ENCODE results near the gene UST. TPM values are rescaled to one million over a fixed set of nuclear protein-coding genes. Genes with fewer than 3 reads are reported as not detected.
"Not testable (repeated sequence)": the region's sequence is repeated elsewhere in the genome, so short reads cannot be mapped to it uniquely, and the experiment has no call there.

Gene UST
- total RNA-seq, 1 donor = 36.1 TPM

DNA sequence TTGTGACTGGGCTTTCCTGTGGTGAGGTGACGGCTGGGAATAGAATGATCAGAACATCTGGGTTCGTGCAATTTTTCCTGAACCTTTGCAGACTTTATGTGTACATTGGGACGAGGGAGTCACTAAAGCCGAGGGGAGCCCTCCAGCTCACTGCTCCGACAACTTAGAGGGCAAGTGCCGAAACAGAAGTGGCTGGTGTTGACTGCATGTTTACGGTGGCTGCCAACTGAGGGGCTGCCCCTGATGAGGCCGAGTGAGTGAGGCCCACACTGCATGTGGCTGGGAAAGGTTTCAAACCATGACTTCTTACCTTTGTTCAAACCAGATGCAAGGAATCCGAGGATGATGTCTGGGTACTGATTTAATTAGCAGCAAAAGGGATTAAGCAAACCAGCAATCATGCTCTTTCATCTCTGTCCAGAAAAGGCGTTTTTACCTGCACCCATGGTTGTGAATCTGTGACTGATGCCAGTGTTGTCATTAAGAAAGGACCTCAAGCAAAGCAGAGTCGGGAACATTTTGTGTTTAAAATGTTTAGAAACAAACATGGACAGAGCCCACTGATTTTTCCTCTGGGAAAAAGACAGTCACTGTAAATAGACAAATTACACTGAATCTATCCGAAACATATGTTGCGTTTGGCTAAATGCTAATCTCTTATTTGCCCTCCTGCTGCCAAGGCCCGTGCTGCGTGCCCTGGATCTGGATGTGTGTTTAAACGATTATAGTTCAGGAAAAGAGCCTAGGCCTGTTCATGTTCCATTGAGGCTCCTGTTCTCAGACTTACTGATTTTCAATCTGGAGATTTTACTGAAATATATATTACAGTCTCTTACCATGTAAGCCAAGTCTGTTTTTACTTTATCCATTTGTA, 105.1 kb downstream of the UST start:
- DNase-seq (ENCODE audit: low read depth) = no peak
- no peak overlapping the region for H3K4me3 ChIP-seq (ENCODE audit: low read depth, low read length)
- TF ChIP-seq, protein P1, sequence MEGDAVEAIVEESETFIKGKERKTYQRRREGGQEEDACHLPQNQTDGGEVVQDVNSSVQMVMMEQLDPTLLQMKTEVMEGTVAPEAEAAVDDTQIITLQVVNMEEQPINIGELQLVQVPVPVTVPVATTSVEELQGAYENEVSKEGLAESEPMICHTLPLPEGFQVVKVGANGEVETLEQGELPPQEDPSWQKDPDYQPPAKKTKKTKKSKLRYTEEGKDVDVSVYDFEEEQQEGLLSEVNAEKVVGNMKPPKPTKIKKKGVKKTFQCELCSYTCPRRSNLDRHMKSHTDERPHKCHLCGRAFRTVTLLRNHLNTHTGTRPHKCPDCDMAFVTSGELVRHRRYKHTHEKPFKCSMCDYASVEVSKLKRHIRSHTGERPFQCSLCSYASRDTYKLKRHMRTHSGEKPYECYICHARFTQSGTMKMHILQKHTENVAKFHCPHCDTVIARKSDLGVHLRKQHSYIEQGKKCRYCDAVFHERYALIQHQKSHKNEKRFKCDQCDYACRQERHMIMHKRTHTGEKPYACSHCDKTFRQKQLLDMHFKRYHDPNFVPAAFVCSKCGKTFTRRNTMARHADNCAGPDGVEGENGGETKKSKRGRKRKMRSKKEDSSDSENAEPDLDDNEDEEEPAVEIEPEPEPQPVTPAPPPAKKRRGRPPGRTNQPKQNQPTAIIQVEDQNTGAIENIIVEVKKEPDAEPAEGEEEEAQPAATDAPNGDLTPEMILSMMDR (IDR thresholded peaks at IDR 0.05; ENCODE audit: insufficient read depth, low read length) = no peak

DNA sequence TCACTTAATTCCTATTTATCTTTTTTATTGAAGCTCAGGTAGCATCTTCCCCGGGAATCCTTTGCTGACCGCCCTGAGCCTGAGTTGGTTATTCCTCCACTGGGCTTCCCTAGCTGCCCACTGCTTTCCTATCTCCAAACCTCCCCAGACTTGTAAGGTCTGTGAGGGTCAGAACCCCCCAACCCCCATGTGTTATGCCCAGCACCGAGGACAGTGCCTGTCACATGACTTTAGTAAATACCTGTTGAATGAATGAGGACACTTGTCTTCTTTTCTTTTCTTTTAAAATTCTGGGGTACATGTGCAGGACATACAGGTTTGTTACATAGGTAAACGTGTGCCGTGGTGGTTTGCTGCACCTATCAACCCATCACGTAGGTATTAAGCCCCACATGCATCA, 105.9 kb downstream of the UST start:
- DNase-seq (ENCODE audit: low read depth) = no peak

DNA sequence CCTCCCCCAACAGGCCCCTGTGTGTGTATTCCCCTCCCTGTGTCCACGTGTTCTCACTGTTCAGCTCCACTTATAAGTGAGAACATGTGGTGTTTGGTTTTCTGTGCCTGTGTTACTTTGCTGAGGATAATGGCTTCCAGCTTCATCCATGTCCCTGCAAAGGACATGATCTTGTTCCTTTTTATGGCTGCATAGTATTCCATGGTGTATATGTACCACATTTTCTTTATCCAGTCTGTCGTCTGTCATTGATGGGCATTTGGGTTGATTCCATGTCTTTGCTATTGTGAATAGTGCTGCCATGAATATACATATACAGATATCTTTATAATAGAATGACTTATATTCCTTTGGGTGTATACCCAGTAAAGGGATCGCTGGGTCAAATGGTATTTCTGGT, 106.3 kb downstream of the UST start:
- DNase-seq (ENCODE audit: low read depth); H3K4me3 ChIP-seq (ENCODE audit: low read depth, low read length): not testable (repeated sequence)

More for the DNA sequence above, 105.9 kb downstream of the UST start:
- TF ChIP-seq, protein P1 (IDR thresholded peaks at IDR 0.05; ENCODE audit: insufficient read depth, low read length) = no peak
- no peak overlapping the region for H3K4me3 ChIP-seq (ENCODE audit: low read depth, low read length)

DNA sequence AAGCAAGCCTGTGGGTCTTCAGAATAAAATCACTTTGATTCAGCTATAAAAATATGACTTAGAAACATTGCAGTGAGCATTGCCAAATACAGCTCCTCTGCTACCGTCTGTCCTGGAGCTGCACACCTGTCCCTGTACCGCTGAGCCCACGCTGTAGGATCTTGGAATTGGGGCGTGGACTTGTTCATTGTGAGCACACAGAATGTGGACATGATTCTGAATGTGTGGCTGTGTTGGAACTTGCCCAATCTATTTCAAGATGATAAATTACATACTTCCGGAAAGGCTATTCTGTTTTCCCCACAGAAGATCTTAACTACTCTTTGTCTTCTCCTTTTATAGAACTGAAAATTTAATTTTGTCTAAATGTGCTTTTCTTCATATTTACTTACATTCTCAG, 107.3 kb downstream of the UST start:
- peak; percentile 74 for DNase-seq (ENCODE audit: low read depth)
- TF ChIP-seq, protein P1 (IDR thresholded peaks at IDR 0.05; ENCODE audit: insufficient read depth, low read length) = no peak
- no peak overlapping the region for H3K4me3 ChIP-seq (ENCODE audit: low read depth, low read length)

DNA sequence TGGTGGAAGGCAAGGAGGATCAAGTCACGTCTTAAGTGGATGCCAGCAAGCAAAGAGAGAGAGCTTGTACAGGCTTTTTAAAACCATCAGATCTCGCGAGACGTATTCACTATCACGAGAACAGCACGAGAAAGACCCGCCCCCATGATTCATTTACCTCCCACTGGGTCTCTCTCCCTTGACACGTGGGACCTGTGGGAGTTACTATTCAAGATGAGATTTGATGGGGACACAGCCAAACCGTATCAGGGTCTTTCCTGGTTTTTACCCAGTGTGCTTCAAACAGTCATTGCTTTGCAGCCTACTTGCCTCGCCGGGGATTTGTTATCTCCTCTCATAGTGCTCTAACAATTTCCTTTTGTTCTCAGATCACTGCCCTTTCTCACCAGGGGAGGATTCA, 108.2 kb downstream of the UST start:
- TF ChIP-seq, protein P1 (IDR thresholded peaks at IDR 0.05; ENCODE audit: insufficient read depth, low read length) = no peak
- DNase-seq (ENCODE audit: low read depth) = no peak
- no peak overlapping the region for H3K4me3 ChIP-seq (ENCODE audit: low read depth, low read length)

DNA sequence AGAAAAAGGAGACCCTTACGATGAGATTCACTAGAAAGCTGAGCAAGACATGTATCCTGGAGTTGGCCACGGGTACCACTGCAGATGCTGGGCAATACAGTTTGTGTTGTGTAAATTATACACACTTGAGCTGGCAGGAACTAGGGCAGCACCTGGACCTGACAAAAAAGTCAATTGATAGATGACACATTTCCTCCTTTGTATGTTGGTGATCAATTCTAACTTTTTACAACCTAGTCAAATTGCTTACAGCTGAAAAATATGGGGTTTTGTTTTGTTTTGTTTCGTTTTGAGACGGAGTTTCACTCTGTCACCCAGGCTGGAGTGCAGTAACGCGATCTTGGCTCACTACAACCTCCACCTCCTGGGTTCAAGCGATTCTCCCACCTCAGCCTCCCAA, 108.9 kb downstream of the UST start:
- DNase-seq (ENCODE audit: low read depth) = no peak
- H3K4me3 ChIP-seq (ENCODE audit: low read depth, low read length) = no peak overlapping the region
- TF ChIP-seq, protein P1 (IDR thresholded peaks at IDR 0.05; ENCODE audit: insufficient read depth, low read length) = no peak

DNA sequence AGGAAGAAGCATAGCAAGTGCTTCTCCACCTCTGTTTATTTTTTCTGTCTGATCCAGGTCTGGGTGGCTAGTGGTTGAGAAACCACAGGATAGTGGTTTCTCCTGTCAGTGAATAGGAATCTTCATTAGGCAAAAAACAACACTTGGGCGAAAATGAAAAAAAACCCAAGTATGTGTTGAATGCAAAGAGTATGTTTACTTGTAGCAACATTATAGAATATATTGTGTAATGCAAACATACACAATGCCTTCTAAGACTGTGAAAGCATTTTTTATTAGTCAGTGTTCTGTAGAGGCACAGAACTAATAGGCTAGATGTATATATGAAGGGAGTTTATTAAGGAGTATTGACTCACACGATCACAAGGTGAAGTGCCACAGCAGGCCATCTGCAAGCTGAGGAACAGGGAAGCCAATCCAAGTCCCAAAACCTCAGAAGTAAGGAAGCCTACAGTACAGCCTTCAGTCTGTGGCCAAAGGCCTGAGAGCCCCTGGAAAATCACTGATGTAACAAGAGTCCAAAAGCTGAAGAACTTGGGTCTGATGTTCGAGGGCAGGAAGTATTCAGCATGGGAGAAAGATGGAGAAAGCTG, 111.1 kb downstream of the UST start:
- TF ChIP-seq, protein P1 (IDR thresholded peaks at IDR 0.05; ENCODE audit: insufficient read depth, low read length) = no peak
- no peak overlapping the region for H3K4me3 ChIP-seq (ENCODE audit: low read depth, low read length)
- peak; percentile 42 for DNase-seq (ENCODE audit: low read depth)

DNA sequence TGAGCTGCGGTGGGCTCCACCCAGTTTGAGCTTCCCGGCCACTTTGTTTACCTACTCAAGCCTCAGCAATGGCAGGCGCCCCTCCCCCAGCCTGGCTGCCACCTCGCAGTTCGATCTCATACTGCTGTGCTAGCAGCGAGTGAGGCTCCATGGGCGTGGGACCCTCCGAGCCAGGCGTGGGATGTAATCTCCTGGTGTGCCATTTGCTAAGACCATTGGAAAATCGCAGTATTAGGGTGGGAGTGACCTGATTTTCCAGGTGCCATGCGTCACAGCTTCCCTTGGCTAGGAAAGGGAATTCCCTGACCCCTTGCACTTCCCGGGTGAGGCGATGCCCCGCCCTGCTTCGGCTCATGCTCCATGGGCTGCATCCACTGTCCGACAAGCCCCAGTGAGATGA, 117.3 kb downstream of the UST start:
- not testable (repeated sequence) for H3K4me3 ChIP-seq (ENCODE audit: low read depth, low read length); DNase-seq (ENCODE audit: low read depth)

Measured in fibroblast of the aortic adventitia (primary cell).